Fibroblast of villous mesenchyme (primary cell): ENCODE measurements around the gene API5. TPM values are rescaled to one million over a fixed set of nuclear protein-coding genes. Genes with fewer than 3 reads are reported as not detected.

Experiments
- DNase-seq: peaks from one replicate; pipeline ENCODE4 v3.0.0-alpha.2; 2010; ENCODE audit warnings: low read depth
- H3K4me3 ChIP-seq: 2 replicates; pipeline ENCODE4 v1.5.1; 2011; ENCODE audit warnings: low read depth, mild to moderate bottlenecking, low read length
- CTCF ChIP-seq: IDR thresholded peaks from 2 replicates; pipeline ENCODE4 v1.5.1; 2012; ENCODE audit warnings: low read depth, mild to moderate bottlenecking, low read length; ENCODE audit not compliant: insufficient read depth
- total RNA-seq: library from RNA; depleted of rRNA; stranded (reverse); fragments of >200 nt; gene quantifications from 2 replicates; pipeline ENCODE4 v1.2.3, GENCODE V29; 2012

API5 gene
- total RNA-seq, 1 donor = 110 TPM

- TF ChIP-seq CTCF = peak; percentile 86
- DNase-seq = peak; percentile 30
- no peak overlapping the region for H3K4me3 ChIP-seq
Measured at GRCh38 chr11:43282607-43283440, 29.0 kb upstream of the API5 start.

- no peak for TF ChIP-seq CTCF
- DNase-seq = no peak
- H3K4me3 ChIP-seq = no peak overlapping the region
Measured at GRCh38 chr11:43285826-43286225, 26.0 kb upstream of the API5 start.

- H3K4me3 ChIP-seq = no peak overlapping the region
- DNase-seq = no peak
- TF ChIP-seq CTCF = no peak
Measured at GRCh38 chr11:43289368-43289767, 22.4 kb upstream of the API5 start.

- H3K4me3 ChIP-seq = no peak overlapping the region
- DNase-seq = no peak
- no peak for TF ChIP-seq CTCF
Measured at GRCh38 chr11:43298397-43298796, 13.4 kb upstream of the API5 start.

- no peak for TF ChIP-seq CTCF
- no peak overlapping the region for H3K4me3 ChIP-seq
- DNase-seq = no peak
Measured at GRCh38 chr11:43315966-43316365, 4.2 kb downstream of the API5 start.

GRCh38 chr11:43316451-43316850 is 4.7 kb downstream of the API5 start:
- no peak for TF ChIP-seq CTCF
- peak; percentile 14 for DNase-seq
- no peak overlapping the region for H3K4me3 ChIP-seq

- TF ChIP-seq CTCF = no peak
- H3K4me3 ChIP-seq = no peak overlapping the region
- DNase-seq = peak; percentile 81
Measured at GRCh38 chr11:43327987-43328386, 16.2 kb downstream of the API5 start.
